Mesendoderm (in vitro differentiated cells): ENCODE results near the gene CFAP45.
A peak's percentile ranks its signal among the peaks of the same experiment; 100 is the strongest.

ENCODE experiments used
- DNase-seq: peaks from one replicate; pipeline ENCODE4 v3.0.0; 2013
- H2AK5ac ChIP-seq: 2 replicates; pipeline ENCODE4 v1.6.1; 2013; ENCODE audit warnings: low read length, inconsistent platforms
- H2BK120ac ChIP-seq: 2 replicates; pipeline ENCODE4 v1.6.1; 2013; ENCODE audit warnings: low read depth, mild to moderate bottlenecking, low read length, moderate library complexity, mixed read lengths
- H2BK15ac ChIP-seq: replicated peaks from 2 replicates; pipeline ENCODE4 v1.6.1; 2013; ENCODE audit warnings: low read depth, mild to moderate bottlenecking, moderate library complexity
- H2BK5ac ChIP-seq: 2 replicates; pipeline ENCODE4 v1.6.1; 2013; ENCODE audit warnings: low read length, inconsistent platforms
- H3K18ac ChIP-seq: 2 replicates; pipeline ENCODE4 v1.6.1; 2013; ENCODE audit warnings: mild to moderate bottlenecking, low read length, mixed read lengths
- H3K23ac ChIP-seq: one replicate; pipeline ENCODE4 v1.6.1; 2013; ENCODE audit warnings: low read length
- H3K27ac ChIP-seq: 2 replicates; pipeline ENCODE4 v1.5.1; 2013; ENCODE audit warnings: low read depth, mild to moderate bottlenecking, inconsistent platforms, low read length, moderate library complexity
- H3K27me3 ChIP-seq: 2 replicates; pipeline ENCODE4 v1.6.1; 2013; ENCODE audit warnings: low read length, control low read depth, mild to moderate bottlenecking, inconsistent platforms; ENCODE audit not compliant: insufficient read depth, poor library complexity
- H3K36me3 ChIP-seq: 2 replicates; pipeline ENCODE4 v1.6.1; 2013; ENCODE audit warnings: low read length, inconsistent platforms; ENCODE audit not compliant: control insufficient read depth, insufficient read depth
- H3K4ac ChIP-seq: one replicate; pipeline ENCODE4 v1.6.1; 2013; ENCODE audit warnings: low read depth, mild to moderate bottlenecking, low read length, moderate library complexity
- H3K4me1 ChIP-seq: 2 replicates; pipeline ENCODE4 v1.6.1; 2013; ENCODE audit warnings: low read depth, low read length, inconsistent platforms; ENCODE audit not compliant: control insufficient read depth
- H3K4me2 ChIP-seq: 2 replicates; pipeline ENCODE4 v1.6.1; 2013; ENCODE audit warnings: low read length
- H3K4me3 ChIP-seq: 2 replicates; pipeline ENCODE4 v1.5.1; 2013; ENCODE audit warnings: mild to moderate bottlenecking, low read length
- H3K56ac ChIP-seq: one replicate; pipeline ENCODE4 v1.6.1; 2013; ENCODE audit warnings: low read length
- H3K79me1 ChIP-seq: 2 replicates; pipeline ENCODE4 v1.6.1; 2013; ENCODE audit warnings: low read length, inconsistent platforms
- H3K79me2 ChIP-seq: 2 replicates; pipeline ENCODE4 v1.6.1; 2013; ENCODE audit warnings: mild to moderate bottlenecking, low read length; ENCODE audit not compliant: control insufficient read depth, insufficient read depth
- H3K9ac ChIP-seq: 2 replicates; pipeline ENCODE4 v1.6.1; 2013; ENCODE audit warnings: low read length, inconsistent platforms
- H4K5ac ChIP-seq: one replicate; pipeline ENCODE4 v1.6.1; 2013; ENCODE audit warnings: low read length
- H4K8ac ChIP-seq: one replicate; pipeline ENCODE4 v1.6.1; 2013; ENCODE audit warnings: low read depth, mild to moderate bottlenecking, control low read depth, low read length, moderate library complexity
- WGBS: extraction: QIAGEN DNeasy Blood & Tissue Kit; methylation state at CpG from one replicate; pipeline ENCODE4 v1.1.7; 2013; ENCODE audit warnings: low lambda C conversion rate, missing lambda C conversion rate; ENCODE audit not compliant: insufficient coverage; ENCODE audit errors: extremely low coverage; 5-methylcytosine and 5-hydroxymethylcytosine counted together

CFAP45 gene

DNA sequence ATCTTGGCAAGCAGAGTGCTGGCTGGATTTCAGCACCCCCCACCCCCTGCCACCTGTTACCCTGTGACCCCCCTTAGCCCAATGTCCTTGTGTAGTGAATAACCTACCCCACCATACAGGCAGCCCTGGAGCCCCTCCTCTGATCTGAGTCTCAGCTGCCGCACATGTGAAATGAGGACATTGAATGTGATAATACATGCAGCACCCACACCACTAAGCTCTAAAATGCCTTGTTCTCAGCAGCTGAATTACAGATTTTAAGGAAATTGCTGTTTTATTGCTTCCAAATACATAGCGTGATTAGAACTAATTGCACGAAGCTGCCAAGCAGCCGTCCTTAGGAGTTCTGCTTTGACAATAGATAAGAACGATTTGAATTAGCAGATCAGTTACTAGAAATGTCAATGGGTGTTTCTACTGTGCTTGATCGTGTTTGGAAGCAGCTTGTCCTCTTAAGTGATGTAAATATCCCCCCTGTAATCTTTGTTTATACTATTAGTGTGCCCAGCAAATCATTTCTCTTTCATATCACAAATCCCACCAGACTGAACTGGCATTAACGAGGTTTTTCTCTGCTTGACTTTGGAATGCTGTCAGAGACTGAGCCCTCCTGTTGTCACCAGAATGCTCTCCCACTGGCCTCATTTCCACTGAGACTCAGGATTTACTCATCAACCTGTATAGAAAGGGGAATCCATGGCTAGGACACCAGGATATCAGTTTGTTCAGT lies 68.4 kb downstream of the CFAP45 start:
- Histone ChIP-seq H4K8ac (no peak overlapping the region), H3K4me3 (no peak overlapping the region), H2BK120ac (no peak overlapping the region), H3K4ac (no peak overlapping the region), H3K79me1 (no peaks in the 10 kb centered on the region), H3K56ac (no peak overlapping the region), H4K5ac (no peak overlapping the region), H3K79me2 (no peaks in the 10 kb centered on the region), H2BK15ac (no peak overlapping the region), H2AK5ac (no peak overlapping the region), H3K9ac (no peak overlapping the region), H3K4me1 (peaks cover 3% of the 10 kb centered on the region), H2BK5ac (no peak overlapping the region), H3K36me3 (no peaks in the 10 kb centered on the region), H3K23ac (no peak overlapping the region), H3K4me2 (no peak overlapping the region), H3K18ac (no peak overlapping the region), H3K27me3 (no peaks in the 10 kb centered on the region), H3K27ac (no peak overlapping the region)
- no CpG with 5 or more reads among the region's 7 CpGs for WGBS
- DNase-seq, result peak; percentile 31

- no peak overlapping the region for H3K27ac ChIP-seq
These were observed 69.2 kb downstream of the CFAP45 start for GRCh38 chr1:159830722-159831121.

GRCh38 chr1:159829822-159830465 lies 70.0 kb downstream of the CFAP45 start:
- Histone ChIP-seq H3K9ac (no peak overlapping the region), H4K5ac (no peak overlapping the region), H3K4me1 (peaks cover 3% of the 10 kb centered on the region), H3K4ac (no peak overlapping the region), H3K27me3 (no peaks in the 10 kb centered on the region), H3K23ac (no peak overlapping the region), H3K79me1 (no peaks in the 10 kb centered on the region), H3K27ac (no peak overlapping the region), H2BK15ac (no peak overlapping the region), H2BK120ac (no peak overlapping the region), H2BK5ac (no peak overlapping the region), H3K36me3 (no peaks in the 10 kb centered on the region), H3K18ac (no peak overlapping the region), H3K56ac (no peak overlapping the region), H3K4me3 (no peak overlapping the region), H3K79me2 (no peaks in the 10 kb centered on the region), H4K8ac (no peak overlapping the region), H2AK5ac (no peak overlapping the region), H3K4me2 (no peak overlapping the region)
- peak; percentile 43 for DNase-seq
- no CpG with 5 or more reads among the region's 18 CpGs for WGBS

More at GRCh38 chr1:159830722-159831121, 69.2 kb downstream of the CFAP45 start:
- H3K23ac ChIP-seq, result no peak overlapping the region
- no peaks in the 10 kb centered on the region for H3K36me3 ChIP-seq
- H3K4me2 ChIP-seq, result no peak overlapping the region
- no peak overlapping the region for H2BK5ac ChIP-seq
- H4K8ac ChIP-seq, result no peak overlapping the region
- no peak overlapping the region for H4K5ac ChIP-seq
- H2AK5ac ChIP-seq, result no peak overlapping the region
- no peak overlapping the region for H3K4me3 ChIP-seq
- no peak overlapping the region for H2BK120ac ChIP-seq
- WGBS, result no CpG with 5 or more reads among the region's 8 CpGs
- no peaks in the 10 kb centered on the region for H3K79me1 ChIP-seq
- peaks cover 3% of the 10 kb centered on the region for H3K4me1 ChIP-seq
- H3K56ac ChIP-seq, result no peak overlapping the region
- H3K4ac ChIP-seq, result no peak overlapping the region
- H3K79me2 ChIP-seq, result no peaks in the 10 kb centered on the region
- no peak overlapping the region for H3K18ac ChIP-seq
- H3K9ac ChIP-seq, result no peak overlapping the region
- H2BK15ac ChIP-seq, result no peak overlapping the region
- H3K27me3 ChIP-seq, result no peaks in the 10 kb centered on the region
- DNase-seq, result no peak

DNA sequence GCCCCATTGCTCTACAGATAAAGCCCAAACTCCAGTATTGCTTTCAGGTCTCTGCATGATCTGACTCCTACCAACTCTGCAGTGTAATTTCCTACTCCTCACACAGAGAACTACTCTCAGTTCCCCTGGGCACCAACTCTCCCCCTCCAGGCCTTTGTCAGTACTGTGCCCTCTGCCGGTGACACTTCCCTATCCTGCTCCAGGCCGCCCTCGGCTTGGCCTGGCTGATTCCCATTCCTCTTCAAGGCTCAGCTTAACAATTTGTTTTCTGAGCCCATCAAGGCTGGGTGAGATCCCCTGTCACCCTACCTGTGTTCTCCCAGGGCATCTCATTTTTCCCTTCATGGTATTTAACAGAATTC lies 70.7 kb downstream of the CFAP45 start:
- no peaks in the 10 kb centered on the region for H3K79me1 ChIP-seq
- no peaks in the 10 kb centered on the region for H3K36me3 ChIP-seq
- H3K4me1 ChIP-seq, result peaks cover 3% of the 10 kb centered on the region
- WGBS, result no CpG with 5 or more reads among the region's 3 CpGs
- no peak overlapping the region for H3K27ac ChIP-seq
- H3K18ac ChIP-seq, result no peak overlapping the region
- no peak overlapping the region for H2BK5ac ChIP-seq
- no peaks in the 10 kb centered on the region for H3K79me2 ChIP-seq
- no peak overlapping the region for H3K23ac ChIP-seq
- no peak overlapping the region for H4K8ac ChIP-seq
- no peak overlapping the region for H3K56ac ChIP-seq
- no peak overlapping the region for H2AK5ac ChIP-seq
- H4K5ac ChIP-seq, result no peak overlapping the region
- no peak overlapping the region for H3K9ac ChIP-seq
- no peak overlapping the region for H3K4me2 ChIP-seq
- no peak overlapping the region for H2BK15ac ChIP-seq
- H3K27me3 ChIP-seq, result no peaks in the 10 kb centered on the region
- H3K4ac ChIP-seq, result no peak overlapping the region
- DNase-seq, result peak; percentile 79
- no peak overlapping the region for H3K4me3 ChIP-seq
- H2BK120ac ChIP-seq, result no peak overlapping the region

DNA sequence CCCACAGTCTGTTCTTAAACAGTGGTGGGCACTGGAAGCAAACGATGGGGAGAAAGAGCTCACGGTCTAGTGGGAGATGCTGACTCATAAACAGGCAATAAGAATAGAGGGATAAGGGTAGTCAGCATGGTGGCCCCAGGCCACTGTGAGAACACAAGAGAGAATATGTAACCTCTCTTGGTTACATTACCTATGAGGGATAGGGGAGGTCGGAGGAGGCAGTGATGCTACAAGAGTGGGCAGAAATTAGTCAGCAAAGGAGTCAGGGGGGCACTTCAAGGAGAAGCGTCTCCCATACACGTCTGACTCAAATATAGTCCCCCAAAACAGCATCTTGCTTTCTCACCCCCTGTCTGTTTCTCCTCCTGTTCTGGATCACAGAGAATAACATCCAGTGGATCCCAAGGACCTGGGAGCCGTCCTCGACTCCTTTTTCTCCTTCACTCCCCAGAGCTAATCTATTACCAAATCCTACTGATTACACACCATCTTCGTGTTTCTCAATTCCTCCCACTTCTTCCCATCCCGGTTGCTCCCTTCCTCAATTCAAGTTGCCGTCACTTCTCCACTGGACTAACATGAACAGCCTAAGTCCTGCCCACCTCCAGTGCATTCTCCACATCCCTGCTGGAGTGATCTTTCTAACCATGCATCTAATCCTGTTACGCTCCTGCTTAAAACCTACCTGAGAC lies 71.2 kb downstream of the CFAP45 start:
- H3K23ac ChIP-seq, result no peak overlapping the region
- H3K79me2 ChIP-seq, result no peaks in the 10 kb centered on the region
- no peak overlapping the region for H3K18ac ChIP-seq
- no peaks in the 10 kb centered on the region for H3K36me3 ChIP-seq
- no peaks in the 10 kb centered on the region for H3K27me3 ChIP-seq
- H2AK5ac ChIP-seq, result no peak overlapping the region
- no peak overlapping the region for H2BK120ac ChIP-seq
- whole genome bisulfite sequencing, result no CpG with 5 or more reads among the region's 11 CpGs
- H3K9ac ChIP-seq, result no peak overlapping the region
- no peak for DNase-seq
- H3K56ac ChIP-seq, result no peak overlapping the region
- H3K79me1 ChIP-seq, result no peaks in the 10 kb centered on the region
- H4K8ac ChIP-seq, result no peak overlapping the region
- H2BK15ac ChIP-seq, result no peak overlapping the region
- no peak overlapping the region for H2BK5ac ChIP-seq
- no peak overlapping the region for H3K4ac ChIP-seq
- no peak overlapping the region for H4K5ac ChIP-seq
- peaks cover 6% of the 10 kb centered on the region for H3K4me1 ChIP-seq
- no peak overlapping the region for H3K4me2 ChIP-seq
- H3K4me3 ChIP-seq, result no peak overlapping the region
- H3K27ac ChIP-seq, result no peak overlapping the region
